Measurements from ENCODE around the gene TMC2. TPM values are rescaled to one million over a fixed set of nuclear protein-coding genes. Genes with fewer than 3 reads are reported as not detected.
"Not testable (repeated sequence)": the region's sequence is repeated elsewhere in the genome, so short reads cannot be mapped to it uniquely, and the experiment has no call there.

The TMC2 gene
- total RNA-seq, 1 donor from 2014 or later, result not detected

GRCh38 chr20:2673453-2673852 lies 137.1 kb downstream of the TMC2 start:
- Histone ChIP-seq H3K4me1 (ENCODE audit: control insufficient read depth in 3 of 3, insufficient read depth in 3 of 3, low read length in 3 of 3) (no peaks in the 10 kb centered on the region), H3K9ac (ENCODE audit: low read depth in 1 of 3, low read length in 3 of 3) (no peak overlapping the region), H3K27ac (ENCODE audit: low read depth, low read length) (no peak overlapping the region), H3K27me3 (ENCODE audit: control insufficient read depth in 3 of 3, insufficient read depth in 3 of 3, low read length in 3 of 3) (peaks cover 0 to 5% (median 0%) of the 10 kb centered on the region in 3 donors), H3K36me3 (ENCODE audit: control insufficient read depth in 3 of 3, insufficient read depth in 3 of 3, low read length in 3 of 3) (no peaks in the 10 kb centered on the region), H3K9me3 (ENCODE audit: control insufficient read depth in 3 of 3, low read length in 3 of 3) (no peaks in the 10 kb centered on the region), H3K4me3 (ENCODE audit: low read length in 3 of 3) (no peak overlapping the region)

- no peak overlapping the region for H3K9ac ChIP-seq (ENCODE audit: low read depth in 1 of 3, low read length in 3 of 3)
- peaks cover 0 to 6% (median 0%) of the 10 kb centered on the region in 3 donors for H3K27me3 ChIP-seq (ENCODE audit: control insufficient read depth in 3 of 3, insufficient read depth in 3 of 3, low read length in 3 of 3)
- no peaks in the 10 kb centered on the region for H3K4me1 ChIP-seq (ENCODE audit: control insufficient read depth in 3 of 3, insufficient read depth in 3 of 3, low read length in 3 of 3)
- H3K9me3 ChIP-seq (ENCODE audit: control insufficient read depth in 3 of 3, low read length in 3 of 3), result no peaks in the 10 kb centered on the region
- H3K27ac ChIP-seq (ENCODE audit: low read depth, low read length), result no peak overlapping the region
- no peak overlapping the region for H3K4me3 ChIP-seq (ENCODE audit: low read length in 3 of 3)
- H3K36me3 ChIP-seq (ENCODE audit: control insufficient read depth in 3 of 3, insufficient read depth in 3 of 3, low read length in 3 of 3), result no peaks in the 10 kb centered on the region
Observed at GRCh38 chr20:2680046-2680445, 143.7 kb downstream of the TMC2 start.

DNA sequence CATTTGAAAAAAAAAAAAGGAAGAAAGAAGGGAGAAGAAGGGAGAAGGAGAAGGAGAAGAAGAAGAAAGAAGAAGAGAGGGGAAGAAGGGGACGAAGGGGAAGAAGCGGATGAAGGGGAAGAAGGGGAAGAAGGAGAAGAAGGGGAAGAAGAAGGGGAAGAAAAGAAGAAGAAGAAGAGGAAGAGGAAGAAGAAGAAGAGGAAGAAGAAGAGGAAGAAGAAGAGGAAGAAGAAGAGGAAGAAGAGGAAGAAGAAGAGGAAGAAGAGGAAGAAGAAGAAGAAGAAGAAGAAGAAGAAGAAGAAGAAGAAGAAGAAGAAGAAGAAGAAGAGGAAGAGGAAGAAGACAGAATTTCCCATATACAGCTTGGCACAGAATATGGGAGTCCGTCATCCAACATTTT lies 145.7 kb downstream of the TMC2 start:
- not testable (repeated sequence) for H3K27ac ChIP-seq (ENCODE audit: low read depth, low read length); H3K4me3 ChIP-seq (ENCODE audit: low read length in 3 of 3); H3K4me1 ChIP-seq (ENCODE audit: control insufficient read depth in 3 of 3, insufficient read depth in 3 of 3, low read length in 3 of 3); H3K36me3 ChIP-seq (ENCODE audit: control insufficient read depth in 3 of 3, insufficient read depth in 3 of 3, low read length in 3 of 3); H3K9me3 ChIP-seq (ENCODE audit: control insufficient read depth in 3 of 3, low read length in 3 of 3); H3K9ac ChIP-seq (ENCODE audit: low read depth in 1 of 3, low read length in 3 of 3)
- peaks cover 2 to 15% (median 7%) of the 10 kb centered on the region in 3 donors for H3K27me3 ChIP-seq (ENCODE audit: control insufficient read depth in 3 of 3, insufficient read depth in 3 of 3, low read length in 3 of 3)

DNA sequence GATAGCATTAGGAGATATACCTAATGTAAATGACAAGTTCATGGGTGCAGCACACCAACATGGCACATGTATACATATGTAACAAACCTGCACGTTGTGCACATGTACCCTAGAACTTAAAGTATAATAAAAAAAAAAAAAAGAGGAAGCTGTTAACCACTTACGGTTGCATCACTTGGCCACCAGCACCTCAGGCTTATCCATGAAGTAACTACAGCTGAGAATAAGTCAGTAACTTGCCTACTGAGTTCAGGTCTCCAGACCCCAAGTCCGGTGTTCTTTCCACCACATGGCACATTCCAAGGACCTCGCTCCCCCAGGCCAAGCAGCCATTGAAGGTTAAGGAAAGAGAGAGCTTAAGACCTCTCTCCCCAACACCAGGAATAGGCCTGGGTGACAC lies 148.4 kb downstream of the TMC2 start:
- H3K9ac ChIP-seq (ENCODE audit: low read depth in 1 of 3, low read length in 3 of 3); H3K27ac ChIP-seq (ENCODE audit: low read depth, low read length); H3K4me3 ChIP-seq (ENCODE audit: low read length in 3 of 3); H3K9me3 ChIP-seq (ENCODE audit: control insufficient read depth in 3 of 3, low read length in 3 of 3); H3K4me1 ChIP-seq (ENCODE audit: control insufficient read depth in 3 of 3, insufficient read depth in 3 of 3, low read length in 3 of 3); H3K36me3 ChIP-seq (ENCODE audit: control insufficient read depth in 3 of 3, insufficient read depth in 3 of 3, low read length in 3 of 3): not testable (repeated sequence)
- H3K27me3 ChIP-seq (ENCODE audit: control insufficient read depth in 3 of 3, insufficient read depth in 3 of 3, low read length in 3 of 3), result peaks cover 24 to 30% (median 27%) of the 10 kb centered on the region in 3 donors

DNA sequence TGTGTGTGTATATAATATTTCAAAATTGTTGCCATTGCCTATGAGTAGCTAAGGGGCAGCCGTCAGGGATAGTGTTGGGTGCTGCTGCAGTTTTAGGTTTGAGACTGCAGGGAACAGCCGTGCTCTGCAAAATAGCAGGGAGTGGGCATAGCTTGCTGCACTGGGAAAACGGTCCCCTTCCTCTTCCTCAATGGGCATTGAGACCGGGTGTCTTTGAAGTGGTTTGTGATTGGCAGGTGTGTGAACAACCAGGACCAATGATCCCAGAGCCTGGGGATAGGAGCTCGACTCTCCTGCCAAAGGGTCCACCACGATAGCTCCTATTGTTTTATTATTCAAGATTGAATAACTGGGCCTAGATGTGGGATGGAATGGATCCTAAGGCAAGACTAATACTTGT lies 151.1 kb downstream of the TMC2 start:
- H3K4me3 ChIP-seq (ENCODE audit: low read length in 3 of 3), result no peak overlapping the region
- H3K4me1 ChIP-seq (ENCODE audit: control insufficient read depth in 3 of 3, insufficient read depth in 3 of 3, low read length in 3 of 3), result peaks cover 0 to 5% (median 3%) of the 10 kb centered on the region in 3 donors
- H3K36me3 ChIP-seq (ENCODE audit: control insufficient read depth in 3 of 3, insufficient read depth in 3 of 3, low read length in 3 of 3), result no peaks in the 10 kb centered on the region
- no peak overlapping the region for H3K27ac ChIP-seq (ENCODE audit: low read depth, low read length)
- H3K27me3 ChIP-seq (ENCODE audit: control insufficient read depth in 3 of 3, insufficient read depth in 3 of 3, low read length in 3 of 3), result peaks cover 32 to 50% (median 48%) of the 10 kb centered on the region in 3 donors
- no peak overlapping the region for H3K9ac ChIP-seq (ENCODE audit: low read depth in 1 of 3, low read length in 3 of 3)
- no peaks in the 10 kb centered on the region for H3K9me3 ChIP-seq (ENCODE audit: control insufficient read depth in 3 of 3, low read length in 3 of 3)

GRCh38 chr20:2688041-2688591 lies 151.7 kb downstream of the TMC2 start:
- H3K4me3 ChIP-seq (ENCODE audit: low read length in 3 of 3), result no peak overlapping the region
- peaks cover 0 to 5% (median 3%) of the 10 kb centered on the region in 3 donors for H3K4me1 ChIP-seq (ENCODE audit: control insufficient read depth in 3 of 3, insufficient read depth in 3 of 3, low read length in 3 of 3)
- peaks cover 32 to 50% (median 48%) of the 10 kb centered on the region in 3 donors for H3K27me3 ChIP-seq (ENCODE audit: control insufficient read depth in 3 of 3, insufficient read depth in 3 of 3, low read length in 3 of 3)
- H3K36me3 ChIP-seq (ENCODE audit: control insufficient read depth in 3 of 3, insufficient read depth in 3 of 3, low read length in 3 of 3), result no peaks in the 10 kb centered on the region
- H3K27ac ChIP-seq (ENCODE audit: low read depth, low read length), result no peak overlapping the region
- H3K9ac ChIP-seq (ENCODE audit: low read depth in 1 of 3, low read length in 3 of 3), result no peak overlapping the region
- H3K9me3 ChIP-seq (ENCODE audit: control insufficient read depth in 3 of 3, low read length in 3 of 3), result no peaks in the 10 kb centered on the region

GRCh38 chr20:2690213-2690612 lies 153.8 kb downstream of the TMC2 start:
- H3K9me3 ChIP-seq (ENCODE audit: control insufficient read depth in 3 of 3, low read length in 3 of 3), result no peaks in the 10 kb centered on the region
- no peaks in the 10 kb centered on the region for H3K36me3 ChIP-seq (ENCODE audit: control insufficient read depth in 3 of 3, insufficient read depth in 3 of 3, low read length in 3 of 3)
- peaks cover 0 to 5% (median 3%) of the 10 kb centered on the region in 3 donors for H3K4me1 ChIP-seq (ENCODE audit: control insufficient read depth in 3 of 3, insufficient read depth in 3 of 3, low read length in 3 of 3)
- no peak overlapping the region for H3K4me3 ChIP-seq (ENCODE audit: low read length in 3 of 3)
- no peak overlapping the region for H3K9ac ChIP-seq (ENCODE audit: low read depth in 1 of 3, low read length in 3 of 3)
- peaks cover 48 to 67% (median 62%) of the 10 kb centered on the region in 3 donors for H3K27me3 ChIP-seq (ENCODE audit: control insufficient read depth in 3 of 3, insufficient read depth in 3 of 3, low read length in 3 of 3)
- H3K27ac ChIP-seq (ENCODE audit: low read depth, low read length), result no peak overlapping the region

GRCh38 chr20:2690718-2691117 lies 154.3 kb downstream of the TMC2 start:
- Histone ChIP-seq H3K27ac (ENCODE audit: low read depth, low read length) (no peak overlapping the region), H3K9ac (ENCODE audit: low read depth in 1 of 3, low read length in 3 of 3) (no peak overlapping the region), H3K27me3 (ENCODE audit: control insufficient read depth in 3 of 3, insufficient read depth in 3 of 3, low read length in 3 of 3) (peaks cover 48 to 68% (median 65%) of the 10 kb centered on the region in 3 donors), H3K9me3 (ENCODE audit: control insufficient read depth in 3 of 3, low read length in 3 of 3) (no peaks in the 10 kb centered on the region), H3K4me1 (ENCODE audit: control insufficient read depth in 3 of 3, insufficient read depth in 3 of 3, low read length in 3 of 3) (peaks cover 0 to 5% (median 3%) of the 10 kb centered on the region in 3 donors), H3K36me3 (ENCODE audit: control insufficient read depth in 3 of 3, insufficient read depth in 3 of 3, low read length in 3 of 3) (no peaks in the 10 kb centered on the region), H3K4me3 (ENCODE audit: low read length in 3 of 3) (no peak overlapping the region)

GRCh38 chr20:2691127-2691526 lies 154.8 kb downstream of the TMC2 start:
- Histone ChIP-seq H3K4me1 (ENCODE audit: control insufficient read depth in 3 of 3, insufficient read depth in 3 of 3, low read length in 3 of 3) (peaks cover 0 to 5% (median 3%) of the 10 kb centered on the region in 3 donors), H3K9me3 (ENCODE audit: control insufficient read depth in 3 of 3, low read length in 3 of 3) (no peaks in the 10 kb centered on the region), H3K27me3 (ENCODE audit: control insufficient read depth in 3 of 3, insufficient read depth in 3 of 3, low read length in 3 of 3) (peaks cover 50 to 70% (median 67%) of the 10 kb centered on the region in 3 donors), H3K9ac (ENCODE audit: low read depth in 1 of 3, low read length in 3 of 3) (no peak overlapping the region), H3K36me3 (ENCODE audit: control insufficient read depth in 3 of 3, insufficient read depth in 3 of 3, low read length in 3 of 3) (no peaks in the 10 kb centered on the region), H3K27ac (ENCODE audit: low read depth, low read length) (no peak overlapping the region), H3K4me3 (ENCODE audit: low read length in 3 of 3) (no peak overlapping the region)
